H1 (cell line): Measurements from ENCODE around the gene ABCG5. TPM values are rescaled to one million over a fixed set of nuclear protein-coding genes. Genes with fewer than 3 reads are reported as not detected.

Source experiments
- CTCF ChIA-PET: fragments of 300-600 bp; sonication (Branson Sonifier 250); formaldehyde crosslinking; loops from one replicate; lab custom pipeline; 2021; ENCODE audit not compliant: partially characterized antibody; lab: Charles Lee
- POLR2A ChIA-PET: fragments of 300-600 bp; sonication (Branson Sonifier 250); formaldehyde crosslinking; loops from one replicate; lab custom pipeline; 2021; ENCODE audit warnings: inconsistent platforms; ENCODE audit not compliant: partially characterized antibody; lab: Charles Lee
- DNase-seq, 2 experiments: peaks; one replicate each; pipeline versions ENCODE4 v3.0.0 to v3.0.0-alpha.2; 2010 to 2022; ENCODE audit warnings: low spot score in 2 of 2, low read depth in 1 of 2, mixed read lengths in 1 of 2
- FAIRE-seq: peaks from 2 replicates; lab custom pipeline; 2011; peaks lifted over from hg19 to GRCh38; lab: Jason Lieb, UNC
- H2AFZ ChIP-seq: 2 replicates; pipeline ENCODE4 v1.8.1; 2012; ENCODE audit warnings: low read length, inconsistent platforms
- H2AK5ac ChIP-seq: 2 replicates; pipeline ENCODE4 v1.6.1; 2013; ENCODE audit warnings: low read depth, low read length
- H2BK120ac ChIP-seq: replicated peaks from 2 replicates; pipeline ENCODE3; 2013; ENCODE audit warnings: low read depth, low read length, inconsistent platforms
- H2BK12ac ChIP-seq: 2 replicates; pipeline ENCODE4 v1.6.1; 2013; ENCODE audit warnings: low read depth, low read length
- H2BK15ac ChIP-seq: 2 replicates; pipeline ENCODE4 v1.6.1; 2013; ENCODE audit warnings: low read length
- H2BK20ac ChIP-seq: 2 replicates; pipeline ENCODE4 v1.6.1; 2013; ENCODE audit warnings: low read length
- H2BK5ac ChIP-seq: 2 replicates; pipeline ENCODE4 v1.6.1; 2013; ENCODE audit warnings: low read depth, low read length
- H3K14ac ChIP-seq: 2 replicates; pipeline ENCODE4 v1.6.1; 2013; ENCODE audit warnings: inconsistent platforms; ENCODE audit not compliant: insufficient read length
- H3K18ac ChIP-seq: 2 replicates; pipeline ENCODE4 v1.6.1; 2013; ENCODE audit warnings: low read length; ENCODE audit errors: extremely low read depth
- H3K23ac ChIP-seq: 2 replicates; pipeline ENCODE4 v1.6.1; 2013; ENCODE audit warnings: inconsistent platforms; ENCODE audit not compliant: insufficient read length
- H3K23me2 ChIP-seq: 2 replicates; pipeline ENCODE4 v1.6.1; 2013; ENCODE audit warnings: low read depth, low read length
- H3K27ac ChIP-seq: 2 replicates; pipeline ENCODE4 v1.6.1; 2011; ENCODE audit warnings: low read depth, low read length, inconsistent platforms
- H3K27me3 ChIP-seq, 4 experiments: replicated peaks in 1 of 4; 1 replicate in 1 of 4; 2 replicates in 3 of 4; pipeline versions ENCODE4 v1.6.1 to v1.8.1; 2011 to 2013; ENCODE audit warnings: low read length in 3 of 4, mild to moderate bottlenecking in 3 of 4, inconsistent platforms in 2 of 4, mixed read lengths in 2 of 4, moderate library complexity in 1 of 4; ENCODE audit not compliant: control insufficient read depth in 3 of 4, insufficient read depth in 3 of 4; ENCODE audit errors: extremely low read depth in 1 of 4
- H3K36me3 ChIP-seq, 4 experiments: 2 replicates each; pipeline versions ENCODE4 v1.6.1 to v1.8.1; 2011 to 2013; ENCODE audit warnings: mild to moderate bottlenecking in 4 of 4, low read length in 3 of 4, moderate library complexity in 2 of 4, control low read depth in 1 of 4, inconsistent platforms in 1 of 4; ENCODE audit not compliant: insufficient read depth in 4 of 4, control insufficient read depth in 2 of 4
- H3K4ac ChIP-seq: replicated peaks from 2 replicates; pipeline ENCODE3; 2013; ENCODE audit warnings: low read length, low read depth, mixed read lengths, inconsistent platforms; ENCODE audit not compliant: insufficient read length
- H3K4me1 ChIP-seq, 4 experiments: replicated peaks in 1 of 4; 1 replicate in 1 of 4; 2 replicates in 3 of 4; pipeline versions ENCODE4 v1.6.1 to v1.8.1; 2011 to 2013; ENCODE audit warnings: low read length in 3 of 4, inconsistent platforms in 2 of 4, mixed read lengths in 1 of 4; ENCODE audit not compliant: insufficient read depth in 4 of 4, control insufficient read depth in 3 of 4
- H3K4me2 ChIP-seq, 2 experiments: 2 replicates each; pipeline versions ENCODE4 v1.6.1 to v1.8.1; 2011 to 2013; ENCODE audit warnings: low read depth in 2 of 2, low read length in 2 of 2, control low read depth in 1 of 2, inconsistent platforms in 1 of 2, mild to moderate bottlenecking in 1 of 2; ENCODE audit not compliant: insufficient read depth in 1 of 2
- H3K4me3 ChIP-seq, 4 experiments: fragments of 200-600, 300-600 bp in 1 of 4; sonication (generic), shearing (Covaris generic), sonication (Bioruptor Twin) in 1 of 4; 2 replicates each; pipeline versions ENCODE4 v1.5.1 to v1.8.1; 2011 to 2016; ENCODE audit warnings: low read length in 4 of 4, low read depth in 3 of 4, control low read depth in 2 of 4, inconsistent platforms in 2 of 4, mild to moderate bottlenecking in 2 of 4, mixed read lengths in 1 of 4, moderate library complexity in 1 of 4; ENCODE audit not compliant: insufficient read depth in 2 of 4; ENCODE audit errors: extremely low read depth in 1 of 4
- H3K56ac ChIP-seq: replicated peaks from 2 replicates; pipeline ENCODE3; 2013; ENCODE audit warnings: low read depth, mild to moderate bottlenecking, mixed read lengths, low read length, inconsistent platforms; ENCODE audit not compliant: insufficient read length
- H3K79me1 ChIP-seq: 2 replicates; pipeline ENCODE4 v1.6.1; 2013; ENCODE audit warnings: low read depth, low read length, control low read depth
- H3K79me2 ChIP-seq, 2 experiments: 2 replicates each; pipeline versions ENCODE4 v1.6.1 to v1.8.1; 2012 to 2013; ENCODE audit warnings: low read length in 2 of 2, mild to moderate bottlenecking in 2 of 2, inconsistent platforms in 1 of 2; ENCODE audit not compliant: insufficient read depth in 2 of 2, control insufficient read depth in 1 of 2
- H3K9ac ChIP-seq, 4 experiments: replicated peaks in 1 of 4; 1 replicate in 1 of 4; 2 replicates in 3 of 4; pipeline versions ENCODE4 v1.6.1 to v1.8.1; 2011 to 2013; ENCODE audit warnings: low read depth in 3 of 4, low read length in 3 of 4, control low read depth in 2 of 4, mild to moderate bottlenecking in 2 of 4, moderate library complexity in 2 of 4, inconsistent platforms in 1 of 4; ENCODE audit errors: extremely low read depth in 1 of 4
- H3K9me3 ChIP-seq, 2 experiments: 2 replicates each; pipeline versions ENCODE4 v1.6.1 to v1.8.1; 2012 to 2013; ENCODE audit warnings: mild to moderate bottlenecking in 2 of 2, moderate library complexity in 2 of 2, control low read depth in 1 of 2, inconsistent platforms in 1 of 2, low read depth in 1 of 2, low read length in 1 of 2, mixed read lengths in 1 of 2; ENCODE audit not compliant: insufficient read depth in 2 of 2
- H4K20me1 ChIP-seq, 2 experiments: replicated peaks in 1 of 2; 2 replicates each; pipeline versions ENCODE3 to v1.8.1; 2011 to 2013; ENCODE audit warnings: inconsistent platforms in 2 of 2, low read length in 2 of 2, mild to moderate bottlenecking in 1 of 2; ENCODE audit not compliant: insufficient read depth in 2 of 2, control insufficient read depth in 1 of 2
- H4K5ac ChIP-seq: 2 replicates; pipeline ENCODE4 v1.6.1; 2013; ENCODE audit warnings: low read length, low read depth, mixed read lengths, inconsistent platforms; ENCODE audit not compliant: insufficient read length
- H4K8ac ChIP-seq: 2 replicates; pipeline ENCODE4 v1.8.0; 2013; ENCODE audit warnings: mild to moderate bottlenecking, moderate library complexity, low read length, inconsistent platforms; ENCODE audit not compliant: insufficient read depth; ENCODE audit errors: extremely low read depth
- H4K91ac ChIP-seq: replicated peaks from 2 replicates; pipeline ENCODE3; 2013; ENCODE audit warnings: low read length, mixed read lengths, inconsistent platforms; ENCODE audit not compliant: insufficient read length
- HDAC6 ChIP-seq: IDR thresholded peaks from one replicate; pipeline ENCODE4 v1.7.1; 2012; ENCODE audit warnings: low read depth, mild to moderate bottlenecking, inconsistent platforms, low read length, moderate library complexity
- KDM5A ChIP-seq: fragments of 200-600 bp; IDR thresholded peaks from 2 replicates; pipeline ENCODE4 v1.7.1; 2012; ENCODE audit warnings: mild to moderate bottlenecking, low read length, inconsistent platforms, mixed read lengths
- MAFK ChIP-seq: IDR thresholded peaks from 2 replicates; pipeline ENCODE4 v1.6.1; 2012; ENCODE audit warnings: low read depth, mild to moderate bottlenecking, improper control_type of control experiment, low read length
- NRF1 ChIP-seq: IDR thresholded peaks from 2 replicates; pipeline ENCODE4 v1.6.1; 2011; ENCODE audit warnings: mild to moderate bottlenecking, low read depth, low read length, improper control_type of control experiment
- RNF2 ChIP-seq: fragments of 200-900, 300-1000 bp; sonication (generic); IDR thresholded peaks from 2 replicates; pipeline ENCODE4 v1.7.1; 2016; ENCODE audit warnings: borderline replicate concordance, low read depth, mild to moderate bottlenecking, antibody characterized with exemption, low read length; ENCODE audit not compliant: poor library complexity, severe bottlenecking; ENCODE audit errors: missing control alignments
- WGBS, 2 experiments: shearing (Covaris generic) in 1 of 2; methylation state at CpG; one replicate each; pipeline versions ENCODE4 v1.1.6 to v1.1.7; 2013 to 2015; ENCODE audit warnings: low lambda C conversion rate in 2 of 2, mixed read lengths in 2 of 2, inconsistent platforms in 1 of 2, low coverage in 1 of 2, missing lambda C conversion rate in 1 of 2; ENCODE audit not compliant: insufficient replicate concordance in 2 of 2, insufficient coverage in 1 of 2, insufficient read length in 1 of 2; ENCODE audit errors: extremely low coverage in 1 of 2, missing lambda C conversion rate in 1 of 2; 5-methylcytosine and 5-hydroxymethylcytosine counted together
- polyA plus RNA-seq, 7 experiments: library from polyadenylated mRNA; depleted of rRNA in 3 of 7; stranded (reverse) in 5 of 7; unstranded in 2 of 7; fragments of >200 nt in 5 of 7; fragments of 200-250 nt in 2 of 7; gene quantifications; 1 replicate in 5 of 7; 2 replicates in 1 of 7; 4 replicates in 1 of 7; pipeline versions ENCODE4 v1.2.1 to v1.2.3, GENCODE V29; 2011 to 2013; ENCODE audit warnings: missing spikeins in 2 of 7, mixed read lengths in 2 of 7
- total RNA-seq: library from RNA; stranded (reverse); fragmentation: NEBNext Ultra II Directional; extraction: Animal tissue kit (Norgen Biotek cat#: 25700); gene quantifications from 2 replicates; pipeline ENCODE4 v1.2.1, GENCODE V29; 2021
- TF ChIP-seq, protein P1 (sequence below): IDR thresholded peaks from 2 replicates; pipeline ENCODE4 v1.6.1; 2012; ENCODE audit warnings: inconsistent platforms

ABCG5 gene
- total and polyA plus RNA-seq, 2 of the 8 experiments (the other 6 are each of a cell fraction or from before 2014, with no cell fraction given) = not detected

DNA sequence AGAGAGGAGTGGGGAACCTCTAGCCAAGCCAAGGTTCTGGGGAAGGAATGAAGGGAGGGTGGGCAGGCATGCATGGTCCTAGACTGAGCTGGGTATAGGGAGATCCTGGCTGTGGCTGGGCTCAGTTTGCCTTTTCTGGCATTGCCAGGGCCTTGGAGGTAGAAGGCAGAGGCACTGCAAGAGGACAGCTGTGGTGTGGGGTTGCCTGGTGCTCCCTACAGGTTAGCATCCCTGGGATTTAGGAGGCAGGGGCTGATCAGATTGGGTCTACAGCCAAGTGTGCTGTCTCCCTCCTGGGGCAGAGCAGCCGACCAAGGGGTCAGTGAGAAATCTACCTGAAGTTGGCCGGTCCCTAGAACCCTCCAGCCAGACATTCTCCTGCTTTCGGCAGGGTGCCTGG is 16.0 kb upstream of the ABCG5 start:
- H3K4ac ChIP-seq = no peak overlapping the region
- no peak overlapping the region for H3K27ac ChIP-seq
- no peak overlapping the region for H2AK5ac ChIP-seq
- H2BK12ac ChIP-seq = no peak overlapping the region
- no peak overlapping the region for H3K56ac ChIP-seq
- H3K18ac ChIP-seq = no peak overlapping the region
- no peaks in the 10 kb centered on the region; a peak in 1 of 7 replicates for H3K4me1 ChIP-seq
- no peak overlapping the region for H3K14ac ChIP-seq
- no peak overlapping the region for H2BK120ac ChIP-seq
- H3K9me3 ChIP-seq = no peaks in the 10 kb centered on the region
- DNase-seq (peak in 1 of 2 experiments; percentile 17), FAIRE-seq (no peak)
- H3K79me1 ChIP-seq = no peaks in the 10 kb centered on the region
- no peak overlapping the region for H4K5ac ChIP-seq
- H3K9ac ChIP-seq = no peak overlapping the region
- H2BK20ac ChIP-seq = no peak overlapping the region
- H4K91ac ChIP-seq = no peak overlapping the region
- H2BK15ac ChIP-seq = no peak overlapping the region
- H4K20me1 ChIP-seq = no peaks in the 10 kb centered on the region
- H3K4me3 ChIP-seq = no peak overlapping the region
- no peak overlapping the region for H3K23ac ChIP-seq
- H3K4me2 ChIP-seq = no peak overlapping the region
- H3K27me3 ChIP-seq = no peaks in the 10 kb centered on the region
- no peak overlapping the region for H2BK5ac ChIP-seq
- TF ChIP-seq, protein P1, sequence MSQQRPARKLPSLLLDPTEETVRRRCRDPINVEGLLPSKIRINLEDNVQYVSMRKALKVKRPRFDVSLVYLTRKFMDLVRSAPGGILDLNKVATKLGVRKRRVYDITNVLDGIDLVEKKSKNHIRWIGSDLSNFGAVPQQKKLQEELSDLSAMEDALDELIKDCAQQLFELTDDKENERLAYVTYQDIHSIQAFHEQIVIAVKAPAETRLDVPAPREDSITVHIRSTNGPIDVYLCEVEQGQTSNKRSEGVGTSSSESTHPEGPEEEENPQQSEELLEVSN = no peak
- TF ChIP-seq NRF1 (no peak), KDM5A (no peak), MAFK (no peak), RNF2 (no peak), HDAC6 (no peak)
- 89% methylated on average over 3 of the region's 3 CpGs; no CpG with 5 or more reads in 1 of the 2 experiments for WGBS, 2 experiments
- no peak overlapping the region for H2AFZ ChIP-seq
- POLR2A ChIA-PET = no interaction called here
- no peak overlapping the region for H4K8ac ChIP-seq
- CTCF ChIA-PET = no interaction called here
- H3K79me2 ChIP-seq = no peaks in the 10 kb centered on the region
- no peaks in the 10 kb centered on the region for H3K23me2 ChIP-seq
- no peaks in the 10 kb centered on the region for H3K36me3 ChIP-seq
